Choroid plexus epithelial cell (primary cell): ENCODE measurements around the gene ZNF80.

Source experiments
- DNase-seq: peaks from one replicate; pipeline ENCODE4 v3.0.0-alpha.2; 2010; ENCODE audit warnings: low read depth
- H3K4me3 ChIP-seq: 2 replicates; pipeline ENCODE4 v1.5.1; 2011; ENCODE audit warnings: low read depth, mild to moderate bottlenecking, control low read depth, low read length, moderate library complexity
- CTCF ChIP-seq: conservative IDR thresholded peaks from 2 replicates; pipeline ENCODE4 v1.5.1; 2011; ENCODE audit warnings: low read depth, mild to moderate bottlenecking, control low read depth, inconsistent platforms, low read length, moderate library complexity

ZNF80 gene

GRCh38 chr3:114213627-114214541 lies 23.5 kb downstream of the ZNF80 start:
- DNase-seq: peak; percentile 73
- peak overlapping the region; percentile 48 for H3K4me3 ChIP-seq
- TF ChIP-seq CTCF: peak; percentile 28

- peak; percentile 45 for DNase-seq
- H3K4me3 ChIP-seq: no peak overlapping the region
- TF ChIP-seq CTCF: no peak
Measured at GRCh38 chr3:114213292-114213626, 24.1 kb downstream of the ZNF80 start.

GRCh38 chr3:114212646-114213045 lies 24.7 kb downstream of the ZNF80 start:
- DNase-seq: no peak
- no peak overlapping the region for H3K4me3 ChIP-seq
- TF ChIP-seq CTCF: no peak

DNA sequence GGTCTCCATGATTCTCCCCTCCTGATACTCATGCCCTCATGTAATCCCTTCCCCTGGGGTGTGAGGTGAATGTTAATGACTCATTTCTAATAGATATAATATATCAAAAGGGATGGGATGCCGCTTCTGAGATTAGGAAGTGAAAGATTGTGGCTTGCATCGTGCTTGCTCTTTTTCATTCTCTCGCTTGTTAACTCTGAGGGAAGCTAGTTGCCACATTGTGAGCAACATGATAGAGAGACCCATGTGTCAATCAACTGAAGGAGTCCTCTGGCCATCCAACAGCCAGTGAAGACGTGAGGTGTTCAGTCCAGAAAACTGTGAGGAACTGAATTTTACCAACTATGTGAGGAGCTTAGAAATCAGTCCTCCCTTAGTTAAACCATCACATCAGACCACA lies 29.6 kb downstream of the ZNF80 start:
- no peak for TF ChIP-seq CTCF
- no peak overlapping the region for H3K4me3 ChIP-seq
- DNase-seq: no peak

DNA sequence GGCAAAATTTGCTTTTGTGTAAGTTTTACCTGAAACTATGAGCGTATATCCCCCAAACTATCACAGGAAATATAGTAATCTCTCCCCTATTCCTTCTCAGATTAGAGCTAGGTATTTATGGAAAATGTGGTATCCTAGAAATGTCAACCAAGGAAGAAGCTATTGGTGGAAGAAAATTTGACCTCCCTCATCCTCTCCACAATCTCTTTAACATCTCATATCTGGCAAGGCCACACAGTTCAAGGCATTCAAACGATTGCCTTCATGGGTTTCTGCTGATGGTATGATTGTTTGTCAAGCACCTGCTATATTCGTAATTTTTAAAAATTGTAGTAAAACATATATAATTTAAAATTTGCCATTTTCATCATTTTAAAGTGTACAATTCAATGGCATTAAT lies 31.0 kb downstream of the ZNF80 start:
- DNase-seq: no peak
- H3K4me3 ChIP-seq: no peak overlapping the region
- no peak for TF ChIP-seq CTCF

DNA sequence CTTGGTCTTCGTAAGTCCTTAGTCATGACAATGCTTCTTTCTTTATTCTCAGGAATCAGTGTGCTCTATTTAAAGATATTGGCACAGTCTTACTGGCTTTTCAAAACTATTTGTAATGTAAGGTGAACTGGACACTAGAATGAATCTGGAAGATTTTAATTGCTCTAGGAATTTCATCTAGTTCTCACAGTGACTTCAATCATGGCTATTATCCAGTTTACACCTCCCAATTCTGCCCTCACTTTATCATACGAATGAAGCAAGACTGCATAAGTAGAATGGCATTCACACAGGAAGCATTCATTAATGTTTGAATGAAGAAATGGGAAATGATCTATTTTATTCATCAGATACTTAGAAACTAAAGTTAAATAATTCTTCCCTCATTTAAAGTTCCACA lies 31.8 kb downstream of the ZNF80 start:
- TF ChIP-seq CTCF: no peak

DNA sequence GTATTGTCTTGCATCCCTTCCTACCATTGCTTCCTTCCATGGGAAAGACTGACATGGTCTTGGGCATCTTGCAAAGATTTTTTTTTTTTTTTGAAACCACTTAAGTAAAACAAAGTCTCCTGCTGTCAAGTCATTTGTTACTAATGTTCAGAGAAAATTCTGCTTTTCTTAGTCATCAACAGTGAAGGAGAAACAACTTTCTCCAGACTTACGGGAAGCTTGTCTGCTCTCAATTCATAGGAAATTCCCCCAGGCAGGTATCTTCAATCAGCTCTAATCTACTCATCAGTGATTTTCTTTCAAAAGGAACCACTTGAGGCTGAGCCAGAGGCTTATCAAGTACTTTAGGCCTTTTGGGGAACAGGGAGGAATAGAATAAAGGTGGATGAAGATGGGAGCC lies 42.6 kb downstream of the ZNF80 start:
- DNase-seq: peak; percentile 47
- no peak for TF ChIP-seq CTCF
- H3K4me3 ChIP-seq: no peak overlapping the region

More for the DNA sequence above, 31.8 kb downstream of the ZNF80 start:
- no peak for DNase-seq
- no peak overlapping the region for H3K4me3 ChIP-seq
